PC-3 (cell line): ENCODE data around the gene TSHZ2. TPM values are rescaled to one million over a fixed set of nuclear protein-coding genes. Genes with fewer than 3 reads are reported as not detected.
"Not testable (repeated sequence)": the region's sequence is repeated elsewhere in the genome, so short reads cannot be mapped to it uniquely, and the experiment has no call there.

ENCODE experiments used
- ATAC-seq: fragments of 200-7000 bp; cut with Tn5 transposase; 2 replicates; pipeline ENCODE4 v1.9.1; 2020; ENCODE audit warnings: mild to moderate bottlenecking, moderate library complexity
- BruUV-seq: library from RNA; stranded (reverse); fragments of 400-500 nt; replicated peaks from 2 replicates; lab custom pipeline; 2021; lab: Mats Ljungman, UMichigan
- CTCF ChIA-PET: fragments of 300-600 bp; sonication (Branson Sonifier 250); formaldehyde crosslinking; loops from one replicate; lab custom pipeline; 2022; ENCODE audit warnings: antibody characterized with exemption; lab: Charles Lee
- POLR2A ChIA-PET: fragments of 300-600 bp; sonication (Branson Sonifier 250); formaldehyde crosslinking; loops from one replicate; lab custom pipeline; 2022; ENCODE audit warnings: antibody characterized with exemption; ENCODE audit not compliant: unreplicated experiment; lab: Charles Lee
- DNase-seq: peaks from one replicate; pipeline ENCODE4 v3.0.0-alpha.2; 2015
- H2AFZ ChIP-seq: fragments of 300-600 bp; sonication (generic); 2 replicates; pipeline ENCODE4 v1.6.0; 2016; ENCODE audit warnings: antibody characterized with exemption, low read length
- H3F3A ChIP-seq: fragments of 300-600 bp; sonication (generic); one replicate; pipeline ENCODE4 v1.6.0; 2017; ENCODE audit warnings: antibody characterized with exemption, low read length, control low read depth, mild to moderate bottlenecking; ENCODE audit not compliant: unreplicated experiment
- H3K27ac ChIP-seq: fragments of 300-600 bp; sonication (generic); 2 replicates; pipeline ENCODE4 v1.5.1; 2016; ENCODE audit warnings: mild to moderate bottlenecking, low read length
- H3K27me3 ChIP-seq: fragments of 300-600 bp; sonication (generic); 2 replicates; pipeline ENCODE4 v1.6.1; 2016; ENCODE audit warnings: low read length, mixed read lengths
- H3K36me3 ChIP-seq: fragments of 300-600 bp; sonication (generic); 2 replicates; pipeline ENCODE4 v1.6.1; 2016; ENCODE audit warnings: low read depth, mixed run types, low read length, mixed read lengths
- H3K4me1 ChIP-seq: fragments of 300-600 bp; sonication (generic); 2 replicates; pipeline ENCODE4 v1.5.1; 2016; ENCODE audit warnings: low read length; ENCODE audit not compliant: insufficient read depth
- H3K4me2 ChIP-seq: fragments of 300-600 bp; sonication (generic); 2 replicates; pipeline ENCODE4 v1.6.0; 2016; ENCODE audit warnings: low read length
- H3K4me3 ChIP-seq: fragments of 300-600 bp; sonication (generic); 2 replicates; pipeline ENCODE4 v1.5.1; 2016; ENCODE audit warnings: mild to moderate bottlenecking, low read length, mixed read lengths
- H3K79me2 ChIP-seq: fragments of 300-600 bp; sonication (generic); 2 replicates; pipeline ENCODE4 v1.6.1; 2017; ENCODE audit warnings: low read length, mixed read lengths
- H3K9ac ChIP-seq: fragments of 300-600 bp; sonication (generic); 2 replicates; pipeline ENCODE4 v1.6.0; 2016; ENCODE audit warnings: mild to moderate bottlenecking, low read length
- H3K9me2 ChIP-seq: fragments of 300-600 bp; sonication (generic); replicated peaks from 2 replicates; pipeline ENCODE4 v1.6.1; 2016; ENCODE audit warnings: mixed run types, low read length, mixed read lengths
- H3K9me3 ChIP-seq: fragments of 300-600 bp; sonication (generic); 2 replicates; pipeline ENCODE4 v1.6.1; 2016; ENCODE audit warnings: low read length, mixed read lengths
- H4K20me1 ChIP-seq: fragments of 300-600 bp; sonication (generic); 2 replicates; pipeline ENCODE4 v1.6.1; 2016; ENCODE audit warnings: low read length, mixed read lengths
- CTCF ChIP-seq: fragments of 300-600 bp; sonication (generic); conservative IDR thresholded peaks from 2 replicates; pipeline ENCODE4 v1.5.1; 2017; ENCODE audit warnings: antibody characterized with exemption, low read depth, mild to moderate bottlenecking, low read length
- EZH2 ChIP-seq: fragments of 300-600 bp; sonication (generic); IDR thresholded peaks from one replicate; pipeline ENCODE4 v1.6.1; 2017; ENCODE audit warnings: antibody characterized with exemption, mild to moderate bottlenecking, low read length; ENCODE audit not compliant: unreplicated experiment
- EZH2phosphoT487 ChIP-seq: fragments of 300-600 bp; sonication (generic); IDR thresholded peaks from 2 replicates; pipeline ENCODE4 v1.6.1; 2018; ENCODE audit warnings: mild to moderate bottlenecking, antibody characterized with exemption, low read length, borderline replicate concordance
- intact Hi-C: fragments of 100-400 bp; cut with micrococcal nuclease; formaldehyde crosslinking; loops from 2 replicates; pipeline ENCODE4 v1.9.0; 2023
- total RNA-seq: library from RNA; depleted of rRNA; stranded (reverse); fragments of >200 nt; gene quantifications from 2 replicates; pipeline ENCODE4 v1.2.3, GENCODE V29; 2014

The TSHZ2 gene
- total RNA-seq, 1 experiment from 2014 or later, result not detected

- Histone ChIP-seq H3K27ac (no peak overlapping the region), H3K36me3 (no peaks in the 10 kb centered on the region), H3K9me2 (no peaks in the 10 kb centered on the region), H3F3A (no peaks in the 10 kb centered on the region), H3K79me2 (no peaks in the 10 kb centered on the region), H3K4me1 (no peaks in the 10 kb centered on the region), H4K20me1 (no peaks in the 10 kb centered on the region), H3K9ac (no peak overlapping the region), H3K27me3 (peaks cover 21% of the 10 kb centered on the region; the same call in 1 of the 2 replicates), H3K4me3 (no peak overlapping the region), H2AFZ (no peak overlapping the region), H3K4me2 (no peak overlapping the region), H3K9me3 (no peaks in the 10 kb centered on the region)
- peak; percentile 67 for DNase-seq
- intact Hi-C loops, result loop anchor here (1.0 to 2.0 kb wide), 2 partner anchors 134 to 526 kb away; no protein-coding TSS in a partner anchor
- ChIA-PET POLR2A (no interaction called here), CTCF (interaction anchor here (0.5 to 1.5 kb wide), 3 partner anchors 35 to 278 kb away, joined by 3 to 10 read pairs (median 3); no protein-coding TSS in a partner anchor)
- peak; percentile 82 for ATAC-seq
- TF ChIP-seq CTCF (peak; percentile 82), EZH2 (no peak), EZH2phosphoT487 (no peak)
- BruUV-seq, result no TSS peak
Measured at GRCh38 chr20:53413186-53413631, 441.1 kb downstream of the TSHZ2 start.

- ATAC-seq, H3K36me3 ChIP-seq, H3F3A ChIP-seq, H3K4me2 ChIP-seq, H3K27ac ChIP-seq, DNase-seq, H3K9me3 ChIP-seq, H3K9me2 ChIP-seq, H2AFZ ChIP-seq, H3K9ac ChIP-seq, H3K79me2 ChIP-seq, H3K4me3 ChIP-seq, H4K20me1 ChIP-seq, H3K4me1 ChIP-seq, BruUV-seq, POLR2A ChIA-PET: not testable (repeated sequence)
- peaks cover 27% of the 10 kb centered on the region; the same call in 1 of the 2 replicates for H3K27me3 ChIP-seq
- intact Hi-C loops, result loop anchor here (1.0 to 2.0 kb wide), 2 partner anchors 133 to 525 kb away; no protein-coding TSS in a partner anchor
- CTCF ChIA-PET, result interaction anchor here (0.5 to 1.5 kb wide), 3 partner anchors 35 to 277 kb away, joined by 3 to 10 read pairs (median 3); no protein-coding TSS in a partner anchor
Measured at GRCh38 chr20:53413845-53414244, 441.7 kb downstream of the TSHZ2 start.

GRCh38 chr20:53419693-53420460, 447.7 kb downstream of the TSHZ2 start:
- no peak for ATAC-seq
- TF ChIP-seq CTCF (no peak), EZH2phosphoT487 (no peak), EZH2 (no peak)
- intact Hi-C loops, result no loop called here
- H3K27me3 ChIP-seq, result peaks cover 61% of the 10 kb centered on the region
- H3K9ac ChIP-seq, result no peak overlapping the region
- H3K27ac ChIP-seq, result no peak overlapping the region
- H3K79me2 ChIP-seq, result no peaks in the 10 kb centered on the region
- no peak overlapping the region for H3K4me2 ChIP-seq
- H3K4me1 ChIP-seq, result no peaks in the 10 kb centered on the region
- no peaks in the 10 kb centered on the region for H3F3A ChIP-seq
- no peaks in the 10 kb centered on the region for H3K9me2 ChIP-seq
- ChIA-PET POLR2A (no interaction called here), CTCF (no interaction called here)
- no peak overlapping the region for H3K4me3 ChIP-seq
- H4K20me1 ChIP-seq, result no peaks in the 10 kb centered on the region
- DNase-seq, result no peak
- no TSS peak for BruUV-seq
- H3K9me3 ChIP-seq, result no peaks in the 10 kb centered on the region
- H3K36me3 ChIP-seq, result no peaks in the 10 kb centered on the region
- no peak overlapping the region for H2AFZ ChIP-seq
